SK-N-SH treated with all-trans-retinoic acid at 6 μM for 48 hours (cell line): Measurements from ENCODE around the gene OVCH2.

Experiments used
- ATAC-seq: fragments of 200-7000 bp; cut with Tn5 transposase; 3 replicates; pipeline ENCODE4 v1.9.1; 2020; ENCODE audit warnings: mild to moderate bottlenecking, moderate library complexity
- ARNTL ChIP-seq: fragments of 450-650 bp; formaldehyde crosslinking; IDR thresholded peaks from 2 replicates; pipeline ENCODE4 v1.5.0; 2020; ENCODE audit warnings: low read depth, mild to moderate bottlenecking, moderate library complexity, borderline replicate concordance
- BACH2 ChIP-seq: fragments of 250-450 bp; sonication (Bioruptor Pico); IDR thresholded peaks from 2 replicates; pipeline ENCODE4 v1.9.0; 2021; ENCODE audit warnings: mild to moderate bottlenecking, borderline replicate concordance
- CREB5 ChIP-seq: fragments of 250-450 bp; sonication (Bioruptor Pico); IDR thresholded peaks from 2 replicates; pipeline ENCODE4 v1.5.1; 2020; ENCODE audit warnings: low read depth, mild to moderate bottlenecking, moderate library complexity
- CSDC2 ChIP-seq: fragments of 250-450 bp; sonication (Bioruptor Pico); IDR thresholded peaks from 2 replicates; pipeline ENCODE4 v1.5.0; 2020; ENCODE audit warnings: mild to moderate bottlenecking, moderate library complexity
- CSRNP3 ChIP-seq: fragments of 250-450 bp; sonication (Bioruptor Pico); IDR thresholded peaks from 2 replicates; pipeline ENCODE4 v1.5.1; 2021; ENCODE audit warnings: mild to moderate bottlenecking, moderate library complexity
- ESRRG ChIP-seq: fragments of 250-450 bp; sonication (Bioruptor Pico); IDR thresholded peaks from 2 replicates; pipeline ENCODE4 v1.6.1; 2021; ENCODE audit warnings: mild to moderate bottlenecking
- GLIS3 ChIP-seq: fragments of 250-450 bp; sonication (Bioruptor Pico); IDR thresholded peaks from 2 replicates; pipeline ENCODE4 v1.5.0; 2020; ENCODE audit warnings: mild to moderate bottlenecking, moderate library complexity
- ISL1 ChIP-seq: fragments of 250-450 bp; sonication (Bioruptor Pico); IDR thresholded peaks from 2 replicates; pipeline ENCODE4 v2.1.2; 2022; ENCODE audit warnings: mild to moderate bottlenecking, moderate library complexity
- OSR1 ChIP-seq: fragments of 250-450 bp; sonication (Bioruptor Pico); IDR thresholded peaks from 2 replicates; pipeline ENCODE4 v1.8.0; 2022; ENCODE audit warnings: moderate library complexity, mild to moderate bottlenecking, inconsistent platforms
- PATZ1 ChIP-seq: fragments of 250-450 bp; sonication (Bioruptor Pico); IDR thresholded peaks from 2 replicates; pipeline ENCODE4 v1.8.0; 2020; ENCODE audit warnings: mild to moderate bottlenecking, moderate library complexity, borderline replicate concordance
- POU6F1 ChIP-seq: fragments of 250-450 bp; sonication (Bioruptor Pico); IDR thresholded peaks from 2 replicates; pipeline ENCODE4 v1.8.0; 2021; ENCODE audit warnings: low read depth, mild to moderate bottlenecking, moderate library complexity, borderline replicate concordance
- SNAI2 ChIP-seq: fragments of 250-450 bp; sonication (Bioruptor Pico); IDR thresholded peaks from 2 replicates; pipeline ENCODE4 v1.5.0; 2020; ENCODE audit warnings: mild to moderate bottlenecking, moderate library complexity
- TCF4 ChIP-seq: fragments of 250-450 bp; sonication (Bioruptor Pico); IDR thresholded peaks from 2 replicates; pipeline ENCODE4 v1.8.0; 2021; ENCODE audit warnings: mild to moderate bottlenecking, moderate library complexity, borderline replicate concordance
- TOX ChIP-seq: fragments of 250-450 bp; sonication (Bioruptor Pico); IDR thresholded peaks from 2 replicates; pipeline ENCODE4 v1.8.0; 2021; ENCODE audit warnings: mild to moderate bottlenecking, moderate library complexity, borderline replicate concordance
- TSHZ2 ChIP-seq: fragments of 250-450 bp; sonication (Bioruptor Pico); IDR thresholded peaks from 2 replicates; pipeline ENCODE4 v1.5.0; 2020; ENCODE audit warnings: mild to moderate bottlenecking, moderate library complexity
- ZC3H10 ChIP-seq: fragments of 250-450 bp; sonication (Bioruptor Pico); IDR thresholded peaks from 2 replicates; pipeline ENCODE4 v1.5.1; 2021; ENCODE audit warnings: mild to moderate bottlenecking, moderate library complexity
- ZFP3 ChIP-seq: fragments of 250-450 bp; sonication (Bioruptor Pico); IDR thresholded peaks from 2 replicates; pipeline ENCODE4 v1.5.0; 2020; ENCODE audit warnings: mild to moderate bottlenecking, moderate library complexity
- ZFP30 ChIP-seq: fragments of 450-650 bp; formaldehyde crosslinking; IDR thresholded peaks from 2 replicates; pipeline ENCODE4 v1.5.0; 2022; ENCODE audit warnings: mild to moderate bottlenecking, moderate library complexity
- ZNF565 ChIP-seq: fragments of 450-650 bp; formaldehyde crosslinking; conservative IDR thresholded peaks from 2 replicates; pipeline ENCODE4 v1.5.0; 2020; ENCODE audit warnings: low read depth, mild to moderate bottlenecking, moderate library complexity
- ZNF70 ChIP-seq: fragments of 450-650 bp; formaldehyde crosslinking; IDR thresholded peaks from 2 replicates; pipeline ENCODE4 v1.5.0; 2020; ENCODE audit warnings: mild to moderate bottlenecking, moderate library complexity
- ZNF8 ChIP-seq: fragments of 450-650 bp; formaldehyde crosslinking; IDR thresholded peaks from 2 replicates; pipeline ENCODE4 v1.5.0; 2020; ENCODE audit warnings: mild to moderate bottlenecking, moderate library complexity

OVCH2 gene

GRCh38 chr11:7692426-7692825, 13.9 kb downstream of the OVCH2 start:
- no peak for TF ChIP-seq CREB5 (CRISPR knock-in tag)
- no peak for TF ChIP-seq ESRRG (CRISPR knock-in tag)
- TF ChIP-seq OSR1: no peak
- TF ChIP-seq ZNF565 (CRISPR knock-in tag): no peak
- TF ChIP-seq ISL1: no peak
- TF ChIP-seq CSRNP3 (CRISPR knock-in tag): no peak
- TF ChIP-seq TOX (CRISPR knock-in tag): no peak
- no peak for TF ChIP-seq ZFP3
- TF ChIP-seq ZC3H10 (CRISPR knock-in tag): no peak
- no peak for TF ChIP-seq SNAI2 (CRISPR knock-in tag)
- TF ChIP-seq POU6F1 (CRISPR knock-in tag): no peak
- no peak for TF ChIP-seq ARNTL (CRISPR knock-in tag)
- no peak for TF ChIP-seq CSDC2 (CRISPR knock-in tag)
- no peak for TF ChIP-seq PATZ1 (CRISPR knock-in tag)
- no peak for TF ChIP-seq ZFP30 (CRISPR knock-in tag)
- TF ChIP-seq ZNF8 (CRISPR knock-in tag): no peak
- no peak for TF ChIP-seq ZNF70 (CRISPR knock-in tag)
- no peak for TF ChIP-seq BACH2 (CRISPR knock-in tag)
- no peak for TF ChIP-seq TSHZ2 (CRISPR knock-in tag)
- TF ChIP-seq TCF4 (CRISPR knock-in tag): no peak
- TF ChIP-seq, all 23 proteins: peak for 0
- ATAC-seq: no peak

- no peak for TF ChIP-seq ZNF8 (CRISPR knock-in tag)
- ATAC-seq: no peak
Measured at GRCh38 chr11:7691759-7692350, 14.4 kb downstream of the OVCH2 start.

- no peak for TF ChIP-seq ESRRG (CRISPR knock-in tag)
- TF ChIP-seq ZC3H10 (CRISPR knock-in tag): no peak
- ATAC-seq: no peak
Measured at GRCh38 chr11:7690648-7691047, 15.6 kb downstream of the OVCH2 start.

- no peak for ATAC-seq
- TF ChIP-seq CSRNP3 (CRISPR knock-in tag) (no peak), CSDC2 (CRISPR knock-in tag) (no peak), TOX (CRISPR knock-in tag) (no peak), OSR1 (no peak), PATZ1 (CRISPR knock-in tag) (no peak), ZFP30 (CRISPR knock-in tag) (no peak), ZFP3 (no peak), ESRRG (CRISPR knock-in tag) (no peak), GLIS3 (CRISPR knock-in tag) (no peak), BACH2 (CRISPR knock-in tag) (no peak), ZNF70 (CRISPR knock-in tag) (no peak)
Measured at GRCh38 chr11:7689239-7689638, 17.0 kb downstream of the OVCH2 start.
